Activated naive CD4-positive, alpha-beta T cell treated with anti-CD3 and anti-CD28 coated beads, Interleukin-2, amount 50 U/mL, for 72 hours (primary cell): ENCODE data around the gene TTC38. TPM values are rescaled to one million over a fixed set of nuclear protein-coding genes. Genes with fewer than 3 reads are reported as not detected.
A peak's percentile ranks its signal among the peaks of the same experiment; 100 is the strongest.

ENCODE experiments used
- ATAC-seq, 2 donors: fragments of 150-1000 bp; cut with Tn5 transposase; 2 replicates each; pipeline ENCODE4 v1.10.0; 2021; ENCODE audit warnings: mild to moderate bottlenecking in 2 of 2, moderate library complexity in 2 of 2
- DNase-seq, 2 donors: peaks; one replicate each; pipeline ENCODE4 v3.0.0; 2021 to 2022; ENCODE audit warnings: low spot score in 2 of 2
- H3K27ac Mint-ChIP-seq, 2 donors: one replicate each; pipeline ENCODE4 v1.8.0; 2022; ENCODE audit warnings: mild to moderate bottlenecking in 2 of 2, mixed read lengths in 2 of 2
- H3K36me3 Mint-ChIP-seq, 2 donors: one replicate each; pipeline ENCODE4 v1.8.0; 2022; ENCODE audit warnings: mixed read lengths in 2 of 2
- H3K9me3 Mint-ChIP-seq, 2 donors: one replicate each; pipeline ENCODE4 v1.8.0; 2022; ENCODE audit warnings: mixed read lengths in 2 of 2
- total RNA-seq, 2 donors: library from RNA; stranded (reverse); gene quantifications; one replicate each; pipeline ENCODE4 v1.2.3, GENCODE V29; 2022

Gene TTC38
- total RNA-seq, 2 donors from 2014 or later: 11.3 to 16.3 TPM

GRCh38 chr22:46326066-46326680, 58.4 kb downstream of the TTC38 start:
- ATAC-seq: no peak
- H3K36me3 Mint-ChIP-seq: peaks cover 0 to 19% of the 10 kb centered on the region in 2 donors
- H3K27ac Mint-ChIP-seq: no peak overlapping the region
- no peak for DNase-seq
- H3K9me3 Mint-ChIP-seq: no peaks in the 10 kb centered on the region

GRCh38 chr22:46327691-46328465, 60.1 kb downstream of the TTC38 start:
- Mint-ChIP-seq H3K36me3 (peaks cover 0 to 13% of the 10 kb centered on the region in 2 donors), H3K9me3 (no peaks in the 10 kb centered on the region), H3K27ac (no peak overlapping the region)
- DNase-seq: no peak
- no peak for ATAC-seq

GRCh38 chr22:46328797-46329196, 61.0 kb downstream of the TTC38 start:
- H3K36me3 Mint-ChIP-seq: peaks cover 0 to 7% of the 10 kb centered on the region in 2 donors
- no peak overlapping the region for H3K27ac Mint-ChIP-seq
- DNase-seq (no peak), ATAC-seq (no peak)
- H3K9me3 Mint-ChIP-seq: no peaks in the 10 kb centered on the region

DNA sequence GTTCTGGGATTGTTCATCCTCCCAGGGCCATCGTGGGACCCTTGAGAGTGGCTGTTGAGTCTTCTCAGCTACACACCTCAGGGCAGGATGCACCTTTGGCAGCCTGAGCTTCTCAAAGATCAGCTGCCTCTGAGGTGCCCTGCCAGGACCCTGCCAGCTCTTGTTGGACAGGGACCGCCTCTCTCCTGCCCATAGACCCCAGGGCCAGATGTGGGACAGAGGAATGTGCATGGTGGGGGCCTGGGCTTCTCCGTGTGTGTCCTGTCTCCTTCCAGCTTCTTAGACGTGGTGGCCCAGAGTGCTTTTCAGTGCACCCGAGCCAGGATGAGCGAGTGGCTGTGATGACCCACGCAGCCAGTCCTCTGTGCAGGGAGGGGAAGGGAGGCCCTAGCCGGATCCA, 61.8 kb downstream of the TTC38 start:
- no peak for ATAC-seq
- H3K9me3 Mint-ChIP-seq: no peaks in the 10 kb centered on the region
- H3K36me3 Mint-ChIP-seq: peaks cover 0 to 7% of the 10 kb centered on the region in 2 donors
- no peak for DNase-seq
- H3K27ac Mint-ChIP-seq: no peak overlapping the region

GRCh38 chr22:46330426-46330825, 62.6 kb downstream of the TTC38 start:
- no peak overlapping the region for H3K27ac Mint-ChIP-seq
- H3K36me3 Mint-ChIP-seq: peaks cover 0 to 7% of the 10 kb centered on the region in 2 donors
- ATAC-seq (no peak), DNase-seq (no peak)
- no peaks in the 10 kb centered on the region for H3K9me3 Mint-ChIP-seq

GRCh38 chr22:46331496-46331895, 63.7 kb downstream of the TTC38 start:
- no peaks in the 10 kb centered on the region for H3K9me3 Mint-ChIP-seq
- no peak overlapping the region for H3K27ac Mint-ChIP-seq
- H3K36me3 Mint-ChIP-seq: peaks cover 7 to 9% of the 10 kb centered on the region in 2 donors
- no peak for DNase-seq
- ATAC-seq: no peak

GRCh38 chr22:46335201-46336118, 67.7 kb downstream of the TTC38 start, which contains the start of gene TRMU:
Gene TRMU (plus strand): TSS chr22:46335714. CDS start chr22:46335765, 51 bp downstream.
- ATAC-seq (peak; percentile 90 to 96), DNase-seq (peak; percentile 73 to 87)
- Mint-ChIP-seq H3K27ac (peak within 1 kb of the TSS; percentile 87 to 98), H3K36me3 (peaks cover 18 to 39% of the 10 kb centered on the region in 2 donors), H3K9me3 (no peaks in the 10 kb centered on the region)

GRCh38 chr22:46336119-46337078, 68.6 kb downstream of the TTC38 start:
- peak overlapping the region; percentile 87 to 98 for H3K27ac Mint-ChIP-seq
- ATAC-seq: peak; percentile 26 to 51
- DNase-seq: peak in 1 of 2 donors; percentile 14
- peaks cover 18 to 39% of the 10 kb centered on the region in 2 donors for H3K36me3 Mint-ChIP-seq
- no peaks in the 10 kb centered on the region for H3K9me3 Mint-ChIP-seq

DNA sequence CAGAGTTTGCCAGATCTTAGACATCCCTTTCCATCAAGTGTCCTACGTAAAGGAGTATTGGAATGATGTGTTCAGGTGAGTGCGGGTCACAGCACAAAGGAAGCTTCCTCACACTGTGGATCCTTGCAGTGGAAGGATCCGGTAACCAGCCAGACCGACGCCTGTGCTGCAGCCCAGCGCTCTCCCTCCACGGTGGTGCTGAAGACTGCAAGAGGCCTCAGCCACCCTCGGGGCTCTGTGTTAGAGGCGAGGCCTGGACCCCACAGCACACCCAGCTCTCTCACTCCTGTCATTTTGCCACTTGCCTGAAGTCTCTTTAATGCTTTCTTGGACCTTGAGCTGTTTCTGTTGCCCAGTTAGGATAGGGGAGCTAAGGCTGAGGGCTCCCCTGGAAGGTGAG, 70.1 kb downstream of the TTC38 start:
- no peaks in the 10 kb centered on the region for H3K9me3 Mint-ChIP-seq
- H3K36me3 Mint-ChIP-seq: peaks cover 18 to 39% of the 10 kb centered on the region in 2 donors
- DNase-seq: no peak
- no peak for ATAC-seq
- peak overlapping the region; percentile 62 to 87 for H3K27ac Mint-ChIP-seq

GRCh38 chr22:46338636-46339035, 70.8 kb downstream of the TTC38 start:
- H3K36me3 Mint-ChIP-seq: peaks cover 18 to 39% of the 10 kb centered on the region in 2 donors
- DNase-seq: no peak
- peak overlapping the region; percentile 62 to 87 for H3K27ac Mint-ChIP-seq
- H3K9me3 Mint-ChIP-seq: no peaks in the 10 kb centered on the region
- no peak for ATAC-seq

GRCh38 chr22:46339956-46340355, 72.1 kb downstream of the TTC38 start:
- peaks cover 23 to 39% of the 10 kb centered on the region in 2 donors for H3K36me3 Mint-ChIP-seq
- H3K9me3 Mint-ChIP-seq: no peaks in the 10 kb centered on the region

DNA sequence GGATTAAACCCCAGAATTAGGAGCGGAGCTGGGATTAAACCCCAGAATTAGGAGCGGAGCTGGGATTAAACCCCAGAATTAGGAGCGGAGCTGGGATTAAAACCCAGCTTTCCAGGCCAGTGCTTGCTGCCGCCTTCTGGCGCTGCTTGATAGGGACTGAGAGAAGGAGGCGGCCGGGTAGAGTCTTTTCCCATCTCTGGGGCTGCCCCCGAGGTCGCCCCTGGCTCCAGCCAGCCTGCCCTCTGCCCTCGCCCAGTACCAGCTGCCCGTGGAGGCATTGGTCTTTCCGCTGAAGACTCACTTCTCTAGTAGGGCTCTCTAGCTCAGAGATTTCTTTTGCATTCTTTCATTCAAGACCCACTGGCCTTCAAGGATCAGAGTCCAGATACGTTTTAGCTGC, 72.9 kb downstream of the TTC38 start:
- no peak for ATAC-seq
- Mint-ChIP-seq H3K36me3 (peaks cover 24 to 39% of the 10 kb centered on the region in 2 donors), H3K9me3 (no peaks in the 10 kb centered on the region), H3K27ac (no peak overlapping the region)
- no peak for DNase-seq

More at GRCh38 chr22:46339956-46340355, 72.1 kb downstream of the TTC38 start:
- no peak for ATAC-seq
- H3K27ac Mint-ChIP-seq: peak overlapping the region in 1 of 2 donors; percentile 81
- no peak for DNase-seq
